Neuronal stem cell (in vitro differentiated cells): Measurements from ENCODE around the gene DTNB.

Experiments
- DNase-seq: peaks from one replicate; pipeline ENCODE4 v3.0.0-alpha.2; 2013; ENCODE audit warnings: low spot score
- H2AFZ ChIP-seq: one replicate; pipeline ENCODE4 v1.6.1; 2013; ENCODE audit warnings: mild to moderate bottlenecking, low read length, inconsistent platforms
- H2AK5ac ChIP-seq: 2 replicates; pipeline ENCODE4 v1.6.1; 2013; ENCODE audit warnings: low read depth, mild to moderate bottlenecking, inconsistent platforms, low read length, moderate library complexity, mixed read lengths
- H2BK120ac ChIP-seq: 2 replicates; pipeline ENCODE4 v1.6.1; 2013; ENCODE audit warnings: low read depth, mild to moderate bottlenecking, inconsistent platforms, low read length, moderate library complexity, mixed read lengths
- H2BK12ac ChIP-seq: one replicate; pipeline ENCODE4 v1.6.1; 2013; ENCODE audit warnings: low read length, inconsistent platforms
- H2BK15ac ChIP-seq: 2 replicates; pipeline ENCODE4 v1.6.1; 2013; ENCODE audit warnings: mild to moderate bottlenecking, low read length, inconsistent platforms, mixed read lengths
- H2BK5ac ChIP-seq: one replicate; pipeline ENCODE4 v1.6.1; 2013; ENCODE audit warnings: inconsistent platforms, mild to moderate bottlenecking, low read length, moderate library complexity
- H3K14ac ChIP-seq: one replicate; pipeline ENCODE4 v1.6.1; 2013; ENCODE audit warnings: low read length, inconsistent platforms
- H3K18ac ChIP-seq: 2 replicates; pipeline ENCODE4 v1.6.1; 2013; ENCODE audit warnings: low read length, inconsistent platforms
- H3K23ac ChIP-seq: 2 replicates; pipeline ENCODE4 v1.6.1; 2013; ENCODE audit warnings: low read depth, mild to moderate bottlenecking, mixed read lengths, low read length, inconsistent platforms; ENCODE audit not compliant: poor library complexity
- H3K27ac ChIP-seq: replicated peaks from 3 replicates; pipeline ENCODE4 v1.5.1; 2013; ENCODE audit warnings: low read length, inconsistent platforms
- H3K27me3 ChIP-seq, 3 experiments: 2 replicates each; pipeline ENCODE4 v1.6.1; 2013; ENCODE audit warnings: low read length in 3 of 3, mild to moderate bottlenecking in 2 of 3, inconsistent platforms in 1 of 3, low read depth in 1 of 3, mixed read lengths in 1 of 3, moderate library complexity in 1 of 3; ENCODE audit not compliant: control insufficient read depth in 3 of 3, insufficient read depth in 3 of 3
- H3K36me3 ChIP-seq, 2 donors: replicated peaks in 1 of 2; 2 replicates each; pipeline ENCODE4 v1.6.1; 2013; ENCODE audit warnings: low read length in 2 of 2; ENCODE audit not compliant: control insufficient read depth in 2 of 2, insufficient read depth in 2 of 2
- H3K4ac ChIP-seq: 2 replicates; pipeline ENCODE4 v1.6.1; 2013; ENCODE audit warnings: inconsistent platforms, mild to moderate bottlenecking, low read length, moderate library complexity
- H3K4me1 ChIP-seq, 2 donors: 1 replicate in 1 of 2; 2 replicates in 1 of 2; pipeline ENCODE4 v1.6.1; 2013; ENCODE audit warnings: low read length in 2 of 2, low read depth in 1 of 2; ENCODE audit not compliant: control insufficient read depth in 2 of 2, insufficient read depth in 1 of 2
- H3K4me2 ChIP-seq: one replicate; pipeline ENCODE4 v1.6.1; 2013; ENCODE audit warnings: mild to moderate bottlenecking, low read length, inconsistent platforms; ENCODE audit not compliant: insufficient read depth, poor library complexity, severe bottlenecking
- H3K4me3 ChIP-seq, 2 donors: 2 replicates each; pipeline ENCODE4 v1.5.1; 2013; ENCODE audit warnings: low read length in 2 of 2, mild to moderate bottlenecking in 2 of 2, inconsistent platforms in 1 of 2, moderate library complexity in 1 of 2
- H3K79me1 ChIP-seq: one replicate; pipeline ENCODE4 v1.6.1; 2013; ENCODE audit warnings: low read depth, mild to moderate bottlenecking, inconsistent platforms, low read length, moderate library complexity
- H3K9ac ChIP-seq: one replicate; pipeline ENCODE4 v1.6.1; 2013; ENCODE audit warnings: mild to moderate bottlenecking, low read depth, low read length, inconsistent platforms; ENCODE audit not compliant: poor library complexity
- H3K9me3 ChIP-seq, 2 donors: replicated peaks in 1 of 2; 2 replicates each; pipeline versions ENCODE3 to v1.6.1; 2013; ENCODE audit warnings: low read length in 2 of 2, mild to moderate bottlenecking in 2 of 2, inconsistent platforms in 1 of 2, low read depth in 1 of 2, mixed read lengths in 1 of 2, moderate library complexity in 1 of 2; ENCODE audit not compliant: control insufficient read depth in 2 of 2, insufficient read depth in 1 of 2
- H4K8ac ChIP-seq: one replicate; pipeline ENCODE4 v1.6.1; 2013; ENCODE audit warnings: low read depth, mild to moderate bottlenecking, inconsistent platforms, low read length, moderate library complexity
- H4K91ac ChIP-seq: one replicate; pipeline ENCODE4 v1.6.1; 2013; ENCODE audit warnings: low read length, low read depth, mild to moderate bottlenecking, inconsistent platforms; ENCODE audit not compliant: poor library complexity
- WGBS, 2 donors: extraction: QIAGEN DNeasy Blood & Tissue Kit; methylation state at CpG; one replicate each; pipeline ENCODE4 v1.1.7; 2013; ENCODE audit warnings: missing lambda C conversion rate in 2 of 2, mixed read lengths in 1 of 2; ENCODE audit not compliant: insufficient read length in 2 of 2, insufficient replicate concordance in 1 of 2; ENCODE audit errors: extremely low coverage in 2 of 2; 5-methylcytosine and 5-hydroxymethylcytosine counted together

DTNB gene

GRCh38 chr2:25523060-25523459 is 150.3 kb downstream of the DTNB start:
- no peak overlapping the region for H4K8ac ChIP-seq
- H3K9ac ChIP-seq, result no peak overlapping the region
- no peak overlapping the region for H2BK12ac ChIP-seq
- no peak for DNase-seq
- H3K4ac ChIP-seq, result no peak overlapping the region
- H3K36me3 ChIP-seq, result no peaks in the 10 kb centered on the region
- H3K4me1 ChIP-seq, result peaks cover 0 to under 1% of the 10 kb centered on the region in 2 donors
- H2BK5ac ChIP-seq, result no peak overlapping the region
- H3K27me3 ChIP-seq, result no peaks in the 10 kb centered on the region
- H4K91ac ChIP-seq, result no peak overlapping the region
- no peak overlapping the region for H3K27ac ChIP-seq
- H3K79me1 ChIP-seq, result no peaks in the 10 kb centered on the region
- H3K18ac ChIP-seq, result no peak overlapping the region
- WGBS, 2 donors, result no CpG with 5 or more reads among the region's 4 CpGs
- H2BK120ac ChIP-seq, result no peak overlapping the region
- no peak overlapping the region for H3K4me3 ChIP-seq
- no peaks in the 10 kb centered on the region for H3K9me3 ChIP-seq
- no peak overlapping the region for H2AFZ ChIP-seq
- no peak overlapping the region for H3K4me2 ChIP-seq
- no peak overlapping the region for H3K23ac ChIP-seq
- no peak overlapping the region for H2AK5ac ChIP-seq
- no peak overlapping the region for H2BK15ac ChIP-seq
- H3K14ac ChIP-seq, result no peak overlapping the region

DNA sequence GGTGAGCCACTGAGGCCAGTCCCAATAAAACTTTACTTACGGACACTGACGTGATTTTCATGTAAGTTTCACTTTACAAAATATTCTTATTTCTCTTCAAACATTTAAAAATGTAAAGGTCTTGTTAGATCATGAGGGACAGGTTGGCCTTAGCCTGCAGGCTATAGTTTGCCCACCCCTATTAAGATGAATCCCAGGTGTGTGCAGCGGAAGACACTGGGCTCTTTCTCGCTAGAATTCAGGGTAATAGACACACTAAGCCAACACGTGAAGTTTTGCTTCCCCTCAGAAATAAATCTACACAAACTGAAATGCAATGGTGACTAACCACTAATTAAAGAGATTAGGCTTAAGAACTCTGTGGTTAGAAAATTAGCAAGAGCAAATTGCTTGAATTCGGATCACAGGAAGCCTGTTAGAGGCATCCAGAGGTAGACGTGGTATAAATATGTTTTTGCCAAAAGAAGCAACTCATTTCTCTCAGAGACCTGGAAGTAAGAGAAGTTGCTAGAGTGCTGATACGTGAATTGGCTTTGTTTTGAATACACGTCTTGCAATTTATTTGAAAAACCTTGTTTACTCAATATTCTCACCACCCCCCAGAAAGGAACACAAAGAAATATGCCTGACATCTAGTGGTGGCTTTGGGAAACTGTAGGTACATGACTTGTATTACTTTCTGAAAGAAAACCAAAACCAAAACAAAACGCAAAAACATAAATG is 151.6 kb downstream of the DTNB start:
- H3K9ac ChIP-seq, result no peak overlapping the region
- no peak overlapping the region for H2AK5ac ChIP-seq
- H3K4me3 ChIP-seq, result no peak overlapping the region
- no peak overlapping the region for H3K4me2 ChIP-seq
- no peak overlapping the region for H2AFZ ChIP-seq
- no peak overlapping the region for H2BK12ac ChIP-seq
- DNase-seq, result peak; percentile 26
- no peaks in the 10 kb centered on the region for H3K79me1 ChIP-seq
- H3K4ac ChIP-seq, result no peak overlapping the region
- WGBS, 2 donors, result no CpG with 5 or more reads among the region's 10 CpGs
- no peaks in the 10 kb centered on the region for H3K27me3 ChIP-seq
- H4K8ac ChIP-seq, result no peak overlapping the region
- H2BK15ac ChIP-seq, result no peak overlapping the region
- H3K23ac ChIP-seq, result no peak overlapping the region
- no peaks in the 10 kb centered on the region for H3K4me1 ChIP-seq
- H2BK5ac ChIP-seq, result no peak overlapping the region
- H3K27ac ChIP-seq, result no peak overlapping the region
- no peak overlapping the region for H3K18ac ChIP-seq
- H3K14ac ChIP-seq, result no peak overlapping the region
- H4K91ac ChIP-seq, result no peak overlapping the region
- no peak overlapping the region for H2BK120ac ChIP-seq
- no peaks in the 10 kb centered on the region for H3K36me3 ChIP-seq
- no peaks in the 10 kb centered on the region for H3K9me3 ChIP-seq

DNA sequence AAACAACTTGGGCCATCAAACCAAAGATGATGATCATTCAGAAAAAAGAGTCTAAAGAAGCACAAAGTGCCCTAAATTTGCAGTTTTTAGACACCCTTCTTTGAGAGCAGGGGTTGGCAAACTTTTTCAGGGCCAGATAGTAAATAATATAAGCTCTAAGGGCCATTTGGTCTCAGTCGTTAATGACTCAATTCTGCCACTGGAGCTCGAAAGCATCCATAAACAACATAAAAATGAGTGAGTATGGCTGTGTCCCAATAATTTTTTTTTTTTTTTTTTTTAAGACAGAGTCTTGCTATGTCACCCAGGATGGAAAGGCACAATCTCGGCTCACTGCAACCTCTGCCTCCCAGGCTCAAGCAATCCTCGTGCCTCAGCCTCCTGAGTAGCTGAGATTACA is 152.3 kb downstream of the DTNB start:
- H3K14ac ChIP-seq, result no peak overlapping the region
- H2AFZ ChIP-seq, result no peak overlapping the region
- H3K4ac ChIP-seq, result no peak overlapping the region
- no peak overlapping the region for H3K23ac ChIP-seq
- no peak overlapping the region for H3K27ac ChIP-seq
- H2BK15ac ChIP-seq, result no peak overlapping the region
- no CpG with 5 or more reads among the region's 4 CpGs for WGBS, 2 donors
- H3K79me1 ChIP-seq, result no peaks in the 10 kb centered on the region
- H3K36me3 ChIP-seq, result no peaks in the 10 kb centered on the region
- no peak overlapping the region for H4K91ac ChIP-seq
- no peak overlapping the region for H3K18ac ChIP-seq
- no peak overlapping the region for H3K9ac ChIP-seq
- H3K4me2 ChIP-seq, result no peak overlapping the region
- H2AK5ac ChIP-seq, result no peak overlapping the region
- H3K9me3 ChIP-seq, result no peaks in the 10 kb centered on the region
- H3K4me3 ChIP-seq, result no peak overlapping the region
- H3K4me1 ChIP-seq, result no peaks in the 10 kb centered on the region
- H4K8ac ChIP-seq, result no peak overlapping the region
- H2BK5ac ChIP-seq, result no peak overlapping the region
- H2BK12ac ChIP-seq, result no peak overlapping the region
- DNase-seq, result no peak
- H3K27me3 ChIP-seq, result no peaks in the 10 kb centered on the region
- H2BK120ac ChIP-seq, result no peak overlapping the region

- Histone ChIP-seq H3K4ac (no peak overlapping the region), H3K14ac (no peak overlapping the region), H3K36me3 (no peaks in the 10 kb centered on the region), H3K9me3 (no peaks in the 10 kb centered on the region), H3K27ac (no peak overlapping the region), H2BK5ac (no peak overlapping the region), H3K27me3 (no peaks in the 10 kb centered on the region), H2BK120ac (no peak overlapping the region), H3K79me1 (no peaks in the 10 kb centered on the region), H2BK12ac (no peak overlapping the region), H2AFZ (no peak overlapping the region), H3K4me1 (no peaks in the 10 kb centered on the region), H3K18ac (no peak overlapping the region), H4K8ac (no peak overlapping the region), H3K4me3 (no peak overlapping the region), H3K9ac (no peak overlapping the region), H3K4me2 (no peak overlapping the region), H4K91ac (no peak overlapping the region), H3K23ac (no peak overlapping the region), H2AK5ac (no peak overlapping the region), H2BK15ac (no peak overlapping the region)
- DNase-seq, result no peak
- no CpG with 5 or more reads among the region's 4 CpGs for WGBS, 2 donors
Measured at GRCh38 chr2:25517701-25518100, 155.7 kb downstream of the DTNB start.
